GM12892 (cell line): ENCODE results near the gene CORIN.

Experiments used
- POLR2A ChIP-seq: IDR thresholded peaks from 2 replicates; pipeline ENCODE4 v1.6.1; 2011; ENCODE audit warnings: low read depth, low read length, control low read depth
- TAF1 ChIP-seq: IDR thresholded peaks from 2 replicates; pipeline ENCODE4 v1.6.1; 2011; ENCODE audit warnings: low read depth, mild to moderate bottlenecking, control low read depth, low read length, borderline replicate concordance

GRCh38 chr4:47720787-47721186 is 117.1 kb downstream of the CORIN start:
- TF ChIP-seq POLR2A (no peak), TAF1 (no peak)
